CD4-positive, CD25-positive, alpha-beta regulatory T cell (primary cell): Measurements from ENCODE around the gene RANBP17. TPM values are rescaled to one million over a fixed set of nuclear protein-coding genes. Genes with fewer than 3 reads are reported as not detected.
"Not testable (repeated sequence)": the region's sequence is repeated elsewhere in the genome, so short reads cannot be mapped to it uniquely, and the experiment has no call there.

Experiments used
- ATAC-seq, 2 donors: fragments of 150-1000 bp; cut with Tn5 transposase; one replicate each; pipeline ENCODE4 v1.10.0; 2021; ENCODE audit warnings: low read depth in 2 of 2, moderate number of reproducible peaks in 2 of 2, moderate library complexity in 1 of 2
- DNase-seq, 3 donors: peaks; one replicate each; pipeline versions ENCODE4 v3.0.0 to v3.0.0-alpha.2; 2012 to 2022; ENCODE audit warnings: mixed read lengths in 1 of 3
- H3K27ac ChIP-seq: one replicate; pipeline ENCODE4 v1.7.0; 2013; ENCODE audit warnings: mild to moderate bottlenecking, low read length; ENCODE audit not compliant: insufficient read depth, poor library complexity, severe bottlenecking
- H3K27me3 ChIP-seq: one replicate; pipeline ENCODE4 v1.7.0; 2013; ENCODE audit warnings: low read length; ENCODE audit not compliant: control insufficient read depth, insufficient read depth
- H3K36me3 ChIP-seq: one replicate; pipeline ENCODE4 v1.7.0; 2013; ENCODE audit warnings: mild to moderate bottlenecking, low read length, moderate library complexity; ENCODE audit not compliant: control insufficient read depth, insufficient read depth
- H3K4me1 ChIP-seq: 2 replicates; pipeline ENCODE4 v1.7.0; 2013; ENCODE audit warnings: mild to moderate bottlenecking, low read length; ENCODE audit not compliant: insufficient read depth, control insufficient read depth, poor library complexity, severe bottlenecking
- H3K4me3 ChIP-seq: one replicate; pipeline ENCODE4 v1.7.0; 2013; ENCODE audit warnings: low read depth, mild to moderate bottlenecking, low read length, moderate library complexity
- H3K9me3 ChIP-seq, 2 experiments: 1 replicate in 1 of 2; 2 replicates in 1 of 2; pipeline ENCODE4 v1.7.0; 2013; ENCODE audit warnings: low read length in 2 of 2, mild to moderate bottlenecking in 1 of 2, moderate library complexity in 1 of 2; ENCODE audit not compliant: control insufficient read depth in 2 of 2
- H3K27ac Mint-ChIP-seq, 3 donors: one replicate each; pipeline ENCODE4 v1.8.0; 2020 to 2022; ENCODE audit warnings: mild to moderate bottlenecking in 3 of 3, mixed read lengths in 3 of 3, moderate library complexity in 2 of 3
- H3K27me3 Mint-ChIP-seq: one replicate; pipeline ENCODE4 v1.8.0; 2022; ENCODE audit warnings: mild to moderate bottlenecking, mixed read lengths
- H3K36me3 Mint-ChIP-seq: one replicate; pipeline ENCODE4 v1.8.0; 2020; ENCODE audit warnings: mixed read lengths
- H3K4me1 Mint-ChIP-seq, 4 donors: one replicate each; pipeline ENCODE4 v1.8.0; 2020 to 2022; ENCODE audit warnings: mixed read lengths in 4 of 4, mild to moderate bottlenecking in 1 of 4
- H3K4me3 Mint-ChIP-seq, 4 donors: one replicate each; pipeline ENCODE4 v1.8.0; 2020 to 2022; ENCODE audit warnings: mild to moderate bottlenecking in 4 of 4, mixed read lengths in 4 of 4, moderate library complexity in 3 of 4
- H3K9me3 Mint-ChIP-seq, 7 donors: one replicate each; pipeline ENCODE4 v1.8.0; 2020 to 2022; ENCODE audit warnings: mixed read lengths in 7 of 7, mild to moderate bottlenecking in 3 of 7, moderate library complexity in 2 of 7
- polyA plus RNA-seq, 4 donors: library from polyadenylated mRNA; unstranded; fragments of 300-500 nt; fragmentation: Illumina TruSeq; gene quantifications; one replicate each; pipeline ENCODE4 v1.2.3, GENCODE V29; 2021
- total RNA-seq: library from RNA; stranded (reverse); gene quantifications from one replicate; pipeline ENCODE4 v1.2.3, GENCODE V29; 2022

RANBP17 gene
- total and polyA plus RNA-seq, 5 donors from 2014 or later = not detected

DNA sequence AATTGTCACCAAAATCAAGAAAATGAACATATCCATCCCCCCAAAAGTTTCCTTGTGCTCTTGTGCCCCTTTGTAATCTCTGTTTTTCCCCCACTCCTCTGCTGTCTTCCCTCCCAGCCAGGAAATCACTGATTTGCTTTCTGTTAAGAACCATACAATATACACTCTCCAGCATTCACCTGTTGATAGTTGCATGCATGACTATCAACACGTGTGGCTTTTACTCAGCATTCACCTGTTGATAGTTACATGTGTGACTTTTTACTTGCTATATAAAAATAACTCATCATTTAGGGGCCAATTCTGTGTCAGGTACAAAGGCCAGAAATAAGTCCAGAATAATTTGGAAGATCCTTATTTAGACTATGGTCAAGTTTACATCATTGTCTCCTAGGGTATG lies 6.0 kb downstream of the RANBP17 start:
- H3K27me3 Mint-ChIP-seq = no peaks in the 10 kb centered on the region
- no peak for ATAC-seq

DNA sequence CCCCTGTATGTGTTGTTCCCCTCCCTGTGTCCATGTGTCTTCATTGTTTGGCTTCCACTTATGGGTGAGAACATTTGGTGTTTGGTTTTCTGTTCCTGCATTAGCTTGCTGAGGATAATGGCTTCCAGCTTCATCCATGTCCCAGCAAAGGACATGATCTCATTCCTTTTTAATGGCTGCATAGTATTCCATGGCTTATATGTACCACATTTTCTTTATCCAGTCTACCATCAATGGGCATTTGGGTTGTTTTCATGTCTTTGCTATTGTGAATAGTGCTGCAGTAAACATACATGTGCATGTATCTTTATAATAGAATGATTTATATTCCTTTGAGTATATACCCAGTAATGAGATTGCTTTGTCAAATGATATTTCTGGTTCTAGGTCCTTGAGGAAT lies 8.6 kb downstream of the RANBP17 start:
- ATAC-seq, H3K4me1 ChIP-seq, H3K36me3 Mint-ChIP-seq, H3K36me3 ChIP-seq, H3K27ac Mint-ChIP-seq, H3K27me3 Mint-ChIP-seq, DNase-seq, H3K4me1 Mint-ChIP-seq, H3K27ac ChIP-seq, H3K4me3 ChIP-seq, H3K27me3 ChIP-seq, H3K9me3 ChIP-seq, H3K4me3 Mint-ChIP-seq: not testable (repeated sequence)
- H3K9me3 Mint-ChIP-seq = peaks cover 2 to 19% (median 9%) of the 10 kb centered on the region in 7 donors

More for the DNA sequence above, 6.0 kb downstream of the RANBP17 start:
- Histone ChIP-seq H3K9me3 (no peaks in the 10 kb centered on the region), H3K27me3 (peaks cover 3% of the 10 kb centered on the region), H3K4me3 (no peak overlapping the region), H3K4me1 (no peaks in the 10 kb centered on the region), H3K27ac (no peak overlapping the region), H3K36me3 (no peaks in the 10 kb centered on the region)
- Mint-ChIP-seq H3K4me1 (no peaks in the 10 kb centered on the region), H3K4me3 (no peak overlapping the region), H3K36me3 (peaks cover 3% of the 10 kb centered on the region), H3K9me3 (peaks cover 2 to 27% (median 9%) of the 10 kb centered on the region in 7 donors), H3K27ac (no peak overlapping the region)
- DNase-seq = no peak

DNA sequence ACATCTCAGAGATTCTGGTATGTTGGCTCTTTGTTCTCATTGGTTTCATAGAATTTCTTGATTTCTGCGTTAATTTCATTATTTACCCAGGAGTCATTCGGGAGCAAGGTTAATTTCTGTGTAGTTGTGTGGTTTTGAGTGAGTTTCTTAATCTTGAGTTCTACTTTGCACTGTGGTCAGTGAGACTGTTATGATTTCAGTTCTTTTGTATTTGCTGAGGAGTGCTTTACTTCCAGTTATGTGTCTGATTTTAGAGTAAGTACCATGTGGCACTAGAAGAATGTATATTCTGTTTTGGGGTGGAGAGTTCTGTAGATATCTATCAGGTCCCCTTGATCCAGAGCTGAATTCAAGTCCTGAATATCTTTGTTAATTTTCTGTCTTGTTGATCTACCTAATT lies 12.2 kb downstream of the RANBP17 start:
- Histone ChIP-seq H3K4me1 (no peaks in the 10 kb centered on the region), H3K36me3 (no peaks in the 10 kb centered on the region), H3K27me3 (no peaks in the 10 kb centered on the region), H3K4me3 (no peak overlapping the region), H3K27ac (no peak overlapping the region), H3K9me3 (peaks cover 0 to 4% of the 10 kb centered on the region in 2 experiments)
- no peak overlapping the region for H3K27ac Mint-ChIP-seq
- no peak for ATAC-seq
- peaks cover 0 to 21% (median 9%) of the 10 kb centered on the region in 7 donors for H3K9me3 Mint-ChIP-seq
- H3K4me1 Mint-ChIP-seq = no peaks in the 10 kb centered on the region
- H3K27me3 Mint-ChIP-seq = no peaks in the 10 kb centered on the region
- H3K4me3 Mint-ChIP-seq = no peak overlapping the region
- H3K36me3 Mint-ChIP-seq = no peaks in the 10 kb centered on the region
- DNase-seq = no peak

GRCh38 chr5:170875811-170876210 lies 14.0 kb downstream of the RANBP17 start:
- ATAC-seq = no peak
- H3K4me1 Mint-ChIP-seq = no peaks in the 10 kb centered on the region
- peaks cover 0 to 18% (median 9%) of the 10 kb centered on the region in 7 donors for H3K9me3 Mint-ChIP-seq

GRCh38 chr5:170880084-170880483 lies 18.3 kb downstream of the RANBP17 start:
- ATAC-seq = no peak
- Mint-ChIP-seq H3K4me3 (no peak overlapping the region), H3K36me3 (no peaks in the 10 kb centered on the region), H3K4me1 (no peaks in the 10 kb centered on the region), H3K27me3 (no peaks in the 10 kb centered on the region), H3K27ac (no peak overlapping the region), H3K9me3 (peaks cover 0 to 6% (median 2%) of the 10 kb centered on the region in 7 donors)
- H3K27me3 ChIP-seq = no peaks in the 10 kb centered on the region
- H3K36me3 ChIP-seq = no peaks in the 10 kb centered on the region
- H3K4me3 ChIP-seq = no peak overlapping the region
- no peak overlapping the region for H3K27ac ChIP-seq
- H3K9me3 ChIP-seq = no peaks in the 10 kb centered on the region
- no peaks in the 10 kb centered on the region for H3K4me1 ChIP-seq
- DNase-seq = no peak

More at GRCh38 chr5:170875811-170876210, 14.0 kb downstream of the RANBP17 start:
- H3K27me3 ChIP-seq = no peaks in the 10 kb centered on the region
- H3K27ac Mint-ChIP-seq = no peak overlapping the region
- H3K36me3 Mint-ChIP-seq = no peaks in the 10 kb centered on the region
- H3K9me3 ChIP-seq = peaks cover 0 to 4% of the 10 kb centered on the region in 2 experiments
- no peak overlapping the region for H3K27ac ChIP-seq
- no peaks in the 10 kb centered on the region for H3K36me3 ChIP-seq
- no peak overlapping the region for H3K4me3 Mint-ChIP-seq
- DNase-seq = no peak
- no peaks in the 10 kb centered on the region for H3K27me3 Mint-ChIP-seq
- H3K4me1 ChIP-seq = no peaks in the 10 kb centered on the region
- no peak overlapping the region for H3K4me3 ChIP-seq

DNA sequence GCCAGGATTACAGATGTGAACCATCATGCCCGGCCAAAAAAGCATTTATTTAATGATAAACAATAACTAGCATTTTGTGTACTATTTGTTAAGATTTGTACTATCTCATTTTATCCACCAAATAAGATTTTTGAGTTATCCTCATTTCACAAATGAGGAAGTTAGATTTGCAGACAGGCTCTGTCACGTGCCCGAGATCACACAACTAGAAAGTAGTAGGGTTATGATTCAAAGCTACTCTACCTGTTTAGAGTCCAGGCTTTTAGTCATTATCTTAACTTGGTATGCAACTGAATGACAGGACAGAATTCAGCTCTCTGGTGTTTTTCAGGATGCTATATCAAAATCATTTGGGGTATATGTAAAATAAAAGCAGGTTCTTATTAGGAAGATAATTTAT lies 20.5 kb downstream of the RANBP17 start:
- Mint-ChIP-seq H3K27me3 (no peaks in the 10 kb centered on the region), H3K36me3 (no peaks in the 10 kb centered on the region), H3K4me1 (no peaks in the 10 kb centered on the region), H3K9me3 (peaks cover 0 to 2% (median 0%) of the 10 kb centered on the region in 7 donors), H3K27ac (no peak overlapping the region), H3K4me3 (no peak overlapping the region)
- H3K36me3 ChIP-seq = no peaks in the 10 kb centered on the region
- H3K27ac ChIP-seq = no peak overlapping the region
- H3K4me1 ChIP-seq = no peaks in the 10 kb centered on the region
- ATAC-seq = no peak
- no peaks in the 10 kb centered on the region for H3K9me3 ChIP-seq
- no peak for DNase-seq
- no peak overlapping the region for H3K4me3 ChIP-seq
- no peaks in the 10 kb centered on the region for H3K27me3 ChIP-seq

GRCh38 chr5:170885256-170885655 lies 23.4 kb downstream of the RANBP17 start:
- DNase-seq = no peak
- no peaks in the 10 kb centered on the region for H3K4me1 ChIP-seq
- no peak overlapping the region for H3K4me3 ChIP-seq
- H3K36me3 ChIP-seq = no peaks in the 10 kb centered on the region
- no peak overlapping the region for H3K27ac ChIP-seq
- Mint-ChIP-seq H3K27ac (no peak overlapping the region), H3K36me3 (no peaks in the 10 kb centered on the region), H3K4me1 (no peaks in the 10 kb centered on the region), H3K27me3 (no peaks in the 10 kb centered on the region), H3K9me3 (peaks cover 0 to 2% (median 0%) of the 10 kb centered on the region in 7 donors), H3K4me3 (no peak overlapping the region)
- H3K9me3 ChIP-seq = no peaks in the 10 kb centered on the region
- no peaks in the 10 kb centered on the region for H3K27me3 ChIP-seq
- ATAC-seq = no peak

- Histone ChIP-seq H3K27ac (no peak overlapping the region), H3K9me3 (no peaks in the 10 kb centered on the region), H3K36me3 (no peaks in the 10 kb centered on the region), H3K27me3 (no peaks in the 10 kb centered on the region), H3K4me3 (no peak overlapping the region), H3K4me1 (no peaks in the 10 kb centered on the region)
- ATAC-seq = no peak
- Mint-ChIP-seq H3K4me3 (no peak overlapping the region), H3K4me1 (no peaks in the 10 kb centered on the region), H3K27ac (no peak overlapping the region), H3K9me3 (peaks cover 0 to 2% (median 0%) of the 10 kb centered on the region in 7 donors), H3K27me3 (no peaks in the 10 kb centered on the region), H3K36me3 (no peaks in the 10 kb centered on the region)
- no peak for DNase-seq
These were observed 24.0 kb downstream of the RANBP17 start for GRCh38 chr5:170885809-170886208.
